Neural cell (in vitro differentiated cells): Measurements from ENCODE around the gene RAPGEF5. TPM values are rescaled to one million over a fixed set of nuclear protein-coding genes. Genes with fewer than 3 reads are reported as not detected.

ENCODE experiments used
- H2AFZ ChIP-seq: fragments of 200-600, 300-800 bp; sonication (generic), shearing (Covaris generic); 2 replicates; pipeline ENCODE4 v1.6.0; 2014; ENCODE audit warnings: low read depth, mild to moderate bottlenecking, antibody characterized with exemption, low read length, moderate library complexity
- H3F3A ChIP-seq: fragments of 200-600 bp; shearing (Covaris generic); 2 replicates; pipeline ENCODE4 v1.6.1; 2016; ENCODE audit warnings: mild to moderate bottlenecking, moderate library complexity, mixed read lengths, antibody characterized with exemption, low read length; ENCODE audit not compliant: insufficient read depth, poor library complexity, severe bottlenecking
- H3K27ac ChIP-seq: fragments of 200-600, 300-800 bp; sonication (generic), shearing (Covaris generic); 2 replicates; pipeline ENCODE4 v1.5.1; 2014; ENCODE audit warnings: mild to moderate bottlenecking, low read length, moderate library complexity
- H3K27me3 ChIP-seq: fragments of 300-800, 200-600 bp; sonication (generic), shearing (Covaris generic); 2 replicates; pipeline ENCODE4 v1.6.0; 2014; ENCODE audit warnings: mild to moderate bottlenecking, low read depth, low read length, moderate library complexity; ENCODE audit not compliant: insufficient read depth
- H3K36me3 ChIP-seq: fragments of 300-800, 200-600 bp; sonication (generic), shearing (Covaris generic); 2 replicates; pipeline ENCODE4 v1.5.1; 2014; ENCODE audit warnings: mild to moderate bottlenecking, antibody characterized with exemption, low read length, moderate library complexity; ENCODE audit not compliant: insufficient read depth
- H3K4me2 ChIP-seq: fragments of 300-800, 200-600 bp; sonication (generic), shearing (Covaris generic); 2 replicates; pipeline ENCODE4 v1.6.0; 2014; ENCODE audit warnings: mild to moderate bottlenecking, low read length
- H3K4me3 ChIP-seq: fragments of 300-800, 200-600 bp; sonication (generic), shearing (Covaris generic); 2 replicates; pipeline ENCODE4 v1.5.1; 2014; ENCODE audit warnings: mild to moderate bottlenecking, low read length, moderate library complexity
- H3K79me2 ChIP-seq: fragments of 200-600 bp; shearing (Covaris generic); replicated peaks from 2 replicates; pipeline ENCODE4 v1.6.0; 2014; ENCODE audit warnings: mild to moderate bottlenecking, low read length, moderate library complexity; ENCODE audit not compliant: insufficient read depth
- H3K9ac ChIP-seq: fragments of 300-800, 200-600 bp; sonication (generic), shearing (Covaris generic); 2 replicates; pipeline ENCODE4 v1.6.1; 2016; ENCODE audit warnings: mild to moderate bottlenecking, low read length, mixed read lengths
- H3K9me2 ChIP-seq: fragments of 200-600 bp; shearing (Covaris generic); 2 replicates; pipeline ENCODE4 v1.6.1; 2016; ENCODE audit warnings: mild to moderate bottlenecking, low read length, mixed read lengths; ENCODE audit not compliant: insufficient read depth
- H3K9me3 ChIP-seq: fragments of 200-600, 300-800 bp; sonication (generic), shearing (Covaris generic); 2 replicates; pipeline ENCODE4 v1.6.1; 2016; ENCODE audit warnings: mild to moderate bottlenecking, mixed run types, low read length, moderate library complexity, mixed read lengths
- H4K20me1 ChIP-seq: fragments of 200-600 bp; shearing (Covaris generic); 2 replicates; pipeline ENCODE4 v1.6.1; 2016; ENCODE audit warnings: mild to moderate bottlenecking, mixed run types; ENCODE audit not compliant: insufficient read depth
- EP300 ChIP-seq: fragments of 450-650 bp; conservative IDR thresholded peaks from 2 replicates; pipeline ENCODE4 v1.6.1; 2014; ENCODE audit warnings: antibody characterized with exemption, mild to moderate bottlenecking, moderate library complexity; ENCODE audit not compliant: poor library complexity, severe bottlenecking
- EZH2 ChIP-seq: fragments of 200-600, 300-800 bp; shearing (Covaris generic), sonication (generic); IDR thresholded peaks from 2 replicates; pipeline ENCODE4 v1.6.1; 2014; ENCODE audit warnings: antibody characterized with exemption, low read length, borderline replicate concordance, mild to moderate bottlenecking; ENCODE audit not compliant: insufficient read depth, poor library complexity, severe bottlenecking
- MXI1 ChIP-seq: fragments of 450-650 bp; conservative IDR thresholded peaks from 2 replicates; pipeline ENCODE4 v1.6.1; 2014; ENCODE audit warnings: antibody characterized with exemption, mild to moderate bottlenecking; ENCODE audit not compliant: poor library complexity, severe bottlenecking
- POLR2AphosphoS5 ChIP-seq: IDR thresholded peaks from 2 replicates; pipeline ENCODE4 v1.6.1; 2012
- RAD21 ChIP-seq: fragments of 450-650 bp; conservative IDR thresholded peaks from 2 replicates; pipeline ENCODE4 v1.6.1; 2014; ENCODE audit warnings: antibody characterized with exemption, mild to moderate bottlenecking, moderate library complexity
- SMC3 ChIP-seq: fragments of 450-650 bp; conservative IDR thresholded peaks from 2 replicates; pipeline ENCODE4 v1.6.1; 2014; ENCODE audit warnings: antibody characterized with exemption, mild to moderate bottlenecking, moderate library complexity; ENCODE audit not compliant: poor library complexity
- TAF1 ChIP-seq: IDR thresholded peaks from 2 replicates; pipeline ENCODE4 v1.6.1; 2012; ENCODE audit warnings: low read depth
- polyA plus RNA-seq: library from polyadenylated mRNA; depleted of rRNA; stranded (reverse); fragments of >200 nt; gene quantifications from 2 replicates; pipeline ENCODE4 v1.2.3, GENCODE V29; 2014
- TF ChIP-seq, protein P1 (sequence below): fragments of 450-650 bp; IDR thresholded peaks from 2 replicates; pipeline ENCODE4 v1.5.1; 2014; ENCODE audit warnings: antibody characterized with exemption, mild to moderate bottlenecking, moderate library complexity; ENCODE audit not compliant: poor library complexity, severe bottlenecking
- TF ChIP-seq, protein P2 (sequence below): IDR thresholded peaks from 2 replicates; pipeline ENCODE4 v1.6.1; 2012; ENCODE audit warnings: borderline replicate concordance

Gene RAPGEF5
- polyA plus RNA-seq, 1 donor from 2014 or later = 48.0 TPM

DNA sequence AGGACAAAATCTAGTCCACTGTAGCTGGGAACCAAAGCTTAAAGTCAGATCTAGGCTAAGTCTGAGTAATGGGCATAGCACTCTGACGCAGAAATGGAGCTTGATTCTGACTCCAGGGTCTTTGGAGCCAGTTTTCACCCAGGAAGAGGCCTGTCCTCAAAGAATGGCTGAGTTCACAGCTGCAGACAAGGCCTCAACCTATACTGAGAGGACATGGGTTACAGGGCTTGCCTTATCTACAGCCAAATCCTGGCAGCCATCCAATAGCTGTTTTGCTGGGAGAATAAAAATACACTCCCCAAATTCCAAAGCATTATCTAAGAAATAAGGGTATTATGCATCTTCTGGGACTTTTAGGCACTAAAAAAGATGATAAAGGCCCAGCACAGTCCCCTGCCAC, 154.8 kb downstream of the RAPGEF5 start:
- H3K79me2 ChIP-seq = no peaks in the 10 kb centered on the region
- no peaks in the 10 kb centered on the region for H3K36me3 ChIP-seq
- H3F3A ChIP-seq = no peaks in the 10 kb centered on the region
- no peaks in the 10 kb centered on the region for H3K27me3 ChIP-seq
- H2AFZ ChIP-seq = no peak overlapping the region
- TF ChIP-seq, protein P1, sequence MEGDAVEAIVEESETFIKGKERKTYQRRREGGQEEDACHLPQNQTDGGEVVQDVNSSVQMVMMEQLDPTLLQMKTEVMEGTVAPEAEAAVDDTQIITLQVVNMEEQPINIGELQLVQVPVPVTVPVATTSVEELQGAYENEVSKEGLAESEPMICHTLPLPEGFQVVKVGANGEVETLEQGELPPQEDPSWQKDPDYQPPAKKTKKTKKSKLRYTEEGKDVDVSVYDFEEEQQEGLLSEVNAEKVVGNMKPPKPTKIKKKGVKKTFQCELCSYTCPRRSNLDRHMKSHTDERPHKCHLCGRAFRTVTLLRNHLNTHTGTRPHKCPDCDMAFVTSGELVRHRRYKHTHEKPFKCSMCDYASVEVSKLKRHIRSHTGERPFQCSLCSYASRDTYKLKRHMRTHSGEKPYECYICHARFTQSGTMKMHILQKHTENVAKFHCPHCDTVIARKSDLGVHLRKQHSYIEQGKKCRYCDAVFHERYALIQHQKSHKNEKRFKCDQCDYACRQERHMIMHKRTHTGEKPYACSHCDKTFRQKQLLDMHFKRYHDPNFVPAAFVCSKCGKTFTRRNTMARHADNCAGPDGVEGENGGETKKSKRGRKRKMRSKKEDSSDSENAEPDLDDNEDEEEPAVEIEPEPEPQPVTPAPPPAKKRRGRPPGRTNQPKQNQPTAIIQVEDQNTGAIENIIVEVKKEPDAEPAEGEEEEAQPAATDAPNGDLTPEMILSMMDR = no peak
- TF ChIP-seq POLR2AphosphoS5 (no peak), TAF1 (no peak), EP300 (no peak), EZH2 (no peak), SMC3 (no peak), RAD21 (no peak), MXI1 (no peak)
- TF ChIP-seq, protein P2, sequence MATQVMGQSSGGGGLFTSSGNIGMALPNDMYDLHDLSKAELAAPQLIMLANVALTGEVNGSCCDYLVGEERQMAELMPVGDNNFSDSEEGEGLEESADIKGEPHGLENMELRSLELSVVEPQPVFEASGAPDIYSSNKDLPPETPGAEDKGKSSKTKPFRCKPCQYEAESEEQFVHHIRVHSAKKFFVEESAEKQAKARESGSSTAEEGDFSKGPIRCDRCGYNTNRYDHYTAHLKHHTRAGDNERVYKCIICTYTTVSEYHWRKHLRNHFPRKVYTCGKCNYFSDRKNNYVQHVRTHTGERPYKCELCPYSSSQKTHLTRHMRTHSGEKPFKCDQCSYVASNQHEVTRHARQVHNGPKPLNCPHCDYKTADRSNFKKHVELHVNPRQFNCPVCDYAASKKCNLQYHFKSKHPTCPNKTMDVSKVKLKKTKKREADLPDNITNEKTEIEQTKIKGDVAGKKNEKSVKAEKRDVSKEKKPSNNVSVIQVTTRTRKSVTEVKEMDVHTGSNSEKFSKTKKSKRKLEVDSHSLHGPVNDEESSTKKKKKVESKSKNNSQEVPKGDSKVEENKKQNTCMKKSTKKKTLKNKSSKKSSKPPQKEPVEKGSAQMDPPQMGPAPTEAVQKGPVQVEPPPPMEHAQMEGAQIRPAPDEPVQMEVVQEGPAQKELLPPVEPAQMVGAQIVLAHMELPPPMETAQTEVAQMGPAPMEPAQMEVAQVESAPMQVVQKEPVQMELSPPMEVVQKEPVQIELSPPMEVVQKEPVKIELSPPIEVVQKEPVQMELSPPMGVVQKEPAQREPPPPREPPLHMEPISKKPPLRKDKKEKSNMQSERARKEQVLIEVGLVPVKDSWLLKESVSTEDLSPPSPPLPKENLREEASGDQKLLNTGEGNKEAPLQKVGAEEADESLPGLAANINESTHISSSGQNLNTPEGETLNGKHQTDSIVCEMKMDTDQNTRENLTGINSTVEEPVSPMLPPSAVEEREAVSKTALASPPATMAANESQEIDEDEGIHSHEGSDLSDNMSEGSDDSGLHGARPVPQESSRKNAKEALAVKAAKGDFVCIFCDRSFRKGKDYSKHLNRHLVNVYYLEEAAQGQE = no peak
- no peaks in the 10 kb centered on the region for H3K9me2 ChIP-seq
- no peak overlapping the region for H3K4me3 ChIP-seq
- no peaks in the 10 kb centered on the region for H4K20me1 ChIP-seq
- no peak overlapping the region for H3K9ac ChIP-seq
- no peak overlapping the region for H3K27ac ChIP-seq
- no peak overlapping the region for H3K4me2 ChIP-seq
- no peaks in the 10 kb centered on the region for H3K9me3 ChIP-seq

DNA sequence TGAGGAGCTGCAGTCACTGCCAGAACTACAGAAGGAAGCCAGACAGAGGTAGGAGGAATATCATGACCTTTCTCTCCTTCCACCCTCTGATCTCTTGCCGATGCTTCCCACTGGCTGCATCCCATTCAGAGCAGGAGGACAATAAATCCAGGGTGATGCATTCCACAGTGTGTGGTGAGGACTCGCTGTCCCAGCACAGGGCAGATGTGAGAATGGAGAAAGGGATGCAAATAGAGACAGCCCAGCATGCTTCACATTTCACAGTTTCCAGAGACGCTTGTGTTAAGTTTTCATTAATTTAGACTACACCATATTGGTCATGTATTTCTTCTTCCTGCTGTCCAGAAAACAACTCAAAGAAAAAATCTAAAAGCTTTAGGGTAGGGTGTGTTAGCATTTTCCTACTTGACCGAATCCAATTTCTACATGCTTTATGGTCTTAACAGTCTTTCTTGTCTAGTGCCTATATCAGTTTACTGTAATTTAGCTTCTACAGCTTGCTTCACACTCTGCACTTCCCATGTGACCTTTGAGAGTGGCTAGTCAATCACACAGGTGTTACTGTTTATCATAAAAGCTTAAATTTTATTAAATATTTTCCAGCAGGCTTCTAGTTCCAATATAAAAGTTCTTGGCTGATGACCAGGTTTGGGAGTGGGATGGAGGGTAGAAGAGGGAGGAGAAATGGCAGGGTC, 155.6 kb downstream of the RAPGEF5 start:
- Histone ChIP-seq H3K36me3 (no peaks in the 10 kb centered on the region), H3K27me3 (no peaks in the 10 kb centered on the region), H4K20me1 (no peaks in the 10 kb centered on the region), H2AFZ (no peak overlapping the region), H3K9ac (no peak overlapping the region), H3K4me3 (no peak overlapping the region), H3K4me2 (no peak overlapping the region), H3K79me2 (no peaks in the 10 kb centered on the region), H3K9me3 (no peaks in the 10 kb centered on the region), H3F3A (no peaks in the 10 kb centered on the region), H3K9me2 (no peaks in the 10 kb centered on the region), H3K27ac (no peak overlapping the region)
- TF ChIP-seq POLR2AphosphoS5 (no peak), TAF1 (no peak), EZH2 (no peak), SMC3 (no peak), MXI1 (no peak), EP300 (no peak)
- TF ChIP-seq, protein P2 = no peak
- TF ChIP-seq, protein P1 = no peak
